HEK293 (cell line): ENCODE data around the gene TRUB1.

Source experiments
- CTCF ChIA-PET: fragments of 350-600 bp; formaldehyde crosslinking; extraction: SDS; loops from one replicate; lab custom pipeline; 2021; ENCODE audit warnings: antibody characterized with exemption; lab: Yijun Ruan, JAX
- POLR2A ChIA-PET: fragments of 300-600 bp; formaldehyde crosslinking; extraction: SDS; loops from one replicate; lab custom pipeline; 2020; ENCODE audit warnings: antibody characterized with exemption, inconsistent platforms; lab: Yijun Ruan, JAX
- H3K27ac ChIP-seq: fragments of 200-500 bp; sonication (Bioruptor generic); 2 replicates; pipeline ENCODE4 v1.5.1; 2014; ENCODE audit warnings: low read depth, low read length, control low read depth, inconsistent platforms; ENCODE audit errors: extremely low read depth
- H3K36me3 ChIP-seq, 2 experiments: fragments of 200-500 bp in 1 of 2; sonication (Bioruptor generic) in 1 of 2; 1 replicate in 1 of 2; 2 replicates in 1 of 2; pipeline ENCODE4 v1.5.1; 2014 to 2017; ENCODE audit warnings: inconsistent platforms in 2 of 2, low read length in 2 of 2; ENCODE audit not compliant: control insufficient read depth in 2 of 2, insufficient read depth in 1 of 2
- H3K4me1 ChIP-seq: fragments of 200-500 bp; sonication (Bioruptor generic); 2 replicates; pipeline ENCODE4 v1.5.1; 2014; ENCODE audit warnings: mild to moderate bottlenecking, low read length, inconsistent platforms; ENCODE audit not compliant: control insufficient read depth, insufficient read depth
- H3K4me3 ChIP-seq: 2 replicates; pipeline ENCODE4 v1.5.1; 2011; ENCODE audit warnings: low read depth, mild to moderate bottlenecking, control low read depth, low read length, moderate library complexity
- H3K9me3 ChIP-seq: fragments of 200-500 bp; sonication (Bioruptor generic); 2 replicates; pipeline ENCODE4 v1.5.1; 2014; ENCODE audit warnings: low read depth, low read length, inconsistent platforms; ENCODE audit not compliant: control insufficient read depth, insufficient read depth
- GLIS2 ChIP-seq: fragments of 450-650 bp; formaldehyde crosslinking; IDR thresholded peaks from 2 replicates; pipeline ENCODE4 v1.5.1; 2016; ENCODE audit warnings: missing biosample characterization, missing genetic modification characterization
- KLF1 ChIP-seq: fragments of 450-650 bp; formaldehyde crosslinking; IDR thresholded peaks from 2 replicates; pipeline ENCODE4 v1.5.1; 2016; ENCODE audit warnings: missing biosample characterization, missing genetic modification characterization
- KLF9 ChIP-seq: fragments of 450-650 bp; formaldehyde crosslinking; IDR thresholded peaks from 2 replicates; pipeline ENCODE4 v1.5.1; 2016; ENCODE audit warnings: missing biosample characterization, missing genetic modification characterization, low read depth
- MEIS1 ChIP-seq: sonication (generic); formaldehyde crosslinking; IDR thresholded peaks from 2 replicates; pipeline ENCODE4 v1.8.1; 2022; ENCODE audit warnings: missing genetic modification reagents, mild to moderate bottlenecking, borderline replicate concordance
- WT1 ChIP-seq: fragments of 450-650 bp; formaldehyde crosslinking; IDR thresholded peaks from 2 replicates; pipeline ENCODE4 v1.5.1; 2016; ENCODE audit warnings: missing biosample characterization, missing genetic modification characterization
- ZNF10 ChIP-seq: fragments of 450-650 bp; formaldehyde crosslinking; IDR thresholded peaks from 2 replicates; pipeline ENCODE4 v1.5.1; 2017; ENCODE audit warnings: missing biosample characterization, missing genetic modification characterization
- ZNF132 ChIP-seq: fragments of 450-650 bp; formaldehyde crosslinking; IDR thresholded peaks from 2 replicates; pipeline ENCODE4 v1.5.1; 2017; ENCODE audit warnings: missing biosample characterization, missing genetic modification characterization, borderline replicate concordance
- ZNF133 ChIP-seq: fragments of 450-650 bp; formaldehyde crosslinking; IDR thresholded peaks from 2 replicates; pipeline ENCODE4 v1.5.1; 2016; ENCODE audit warnings: missing biosample characterization, missing genetic modification characterization
- ZNF426 ChIP-seq: fragments of 450-650 bp; formaldehyde crosslinking; IDR thresholded peaks from 2 replicates; pipeline ENCODE4 v1.5.1; 2017; ENCODE audit warnings: missing biosample characterization, missing genetic modification characterization, mild to moderate bottlenecking, inconsistent platforms, moderate library complexity
- ZNF558 ChIP-seq: fragments of 450-650 bp; formaldehyde crosslinking; IDR thresholded peaks from 2 replicates; pipeline ENCODE4 v1.5.1; 2016; ENCODE audit warnings: missing biosample characterization, missing genetic modification characterization
- ZNF596 ChIP-seq: fragments of 450-650 bp; IDR thresholded peaks from 2 replicates; pipeline ENCODE4 v1.5.0; 2018; ENCODE audit warnings: missing biosample characterization, mild to moderate bottlenecking, missing genetic modification characterization, moderate library complexity
- ZNF707 ChIP-seq: fragments of 450-650 bp; formaldehyde crosslinking; IDR thresholded peaks from 2 replicates; pipeline ENCODE4 v1.5.1; 2016; ENCODE audit warnings: missing biosample characterization, missing genetic modification characterization
- TF ChIP-seq, protein P1 (sequence below): sonication (generic); formaldehyde crosslinking; IDR thresholded peaks from 2 replicates; pipeline ENCODE4 v1.8.1; 2022; ENCODE audit warnings: mild to moderate bottlenecking, moderate library complexity, missing genetic modification reagents
- TF ChIP-seq, protein P2 (sequence below): fragments of 450-650 bp; formaldehyde crosslinking; IDR thresholded peaks from 2 replicates; pipeline ENCODE4 v1.5.1; 2016; ENCODE audit warnings: missing biosample characterization, missing genetic modification characterization
- TF ChIP-seq, protein P3 (sequence below): fragments of 450-650 bp; formaldehyde crosslinking; IDR thresholded peaks from 2 replicates; pipeline ENCODE4 v1.5.1; 2016; ENCODE audit warnings: missing biosample characterization, missing genetic modification characterization
- TF ChIP-seq, protein P4 (sequence below): fragments of 450-650 bp; formaldehyde crosslinking; IDR thresholded peaks from 2 replicates; pipeline ENCODE4 v1.5.1; 2017; ENCODE audit warnings: missing biosample characterization, missing genetic modification characterization
- TF ChIP-seq, protein P5 (sequence below): fragments of 450-650 bp; formaldehyde crosslinking; conservative IDR thresholded peaks from 2 replicates; pipeline ENCODE4 v1.5.1; 2016; ENCODE audit warnings: low read depth, missing biosample characterization, missing genetic modification characterization
- TF ChIP-seq, protein P6 (sequence below): fragments of 450-650 bp; formaldehyde crosslinking; IDR thresholded peaks from 2 replicates; pipeline ENCODE4 v1.5.1; 2016; ENCODE audit warnings: missing biosample characterization, missing genetic modification characterization, low read depth
- TF ChIP-seq, protein P7 (sequence below): fragments of 450-650 bp; formaldehyde crosslinking; IDR thresholded peaks from 2 replicates; pipeline ENCODE4 v1.5.1; 2016; ENCODE audit warnings: missing biosample characterization, missing genetic modification characterization

Gene TRUB1

DNA sequence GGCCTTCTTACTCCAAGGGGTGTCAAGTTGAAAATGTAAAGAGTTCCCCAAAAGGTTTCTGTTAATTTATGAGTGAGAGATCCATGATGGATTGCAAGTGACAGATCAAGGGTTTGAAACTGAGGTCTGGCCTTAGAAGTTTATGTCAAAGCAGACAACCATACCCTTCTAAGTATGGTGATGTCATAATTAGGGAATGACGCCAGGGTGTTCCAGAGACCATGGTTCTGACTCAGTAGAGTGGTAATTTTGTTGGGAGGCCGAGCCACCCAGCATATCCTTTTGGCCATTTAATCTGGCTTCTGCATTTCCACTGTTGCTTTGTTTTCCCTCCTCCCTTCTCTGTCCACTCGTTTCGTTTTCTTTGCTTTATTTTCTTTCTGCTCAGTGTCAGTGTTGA lies 2.7 kb downstream of the TRUB1 start (continued):
- no peak for TF ChIP-seq KLF9 (tag by site-specific recombination)
- TF ChIP-seq, protein P1, sequence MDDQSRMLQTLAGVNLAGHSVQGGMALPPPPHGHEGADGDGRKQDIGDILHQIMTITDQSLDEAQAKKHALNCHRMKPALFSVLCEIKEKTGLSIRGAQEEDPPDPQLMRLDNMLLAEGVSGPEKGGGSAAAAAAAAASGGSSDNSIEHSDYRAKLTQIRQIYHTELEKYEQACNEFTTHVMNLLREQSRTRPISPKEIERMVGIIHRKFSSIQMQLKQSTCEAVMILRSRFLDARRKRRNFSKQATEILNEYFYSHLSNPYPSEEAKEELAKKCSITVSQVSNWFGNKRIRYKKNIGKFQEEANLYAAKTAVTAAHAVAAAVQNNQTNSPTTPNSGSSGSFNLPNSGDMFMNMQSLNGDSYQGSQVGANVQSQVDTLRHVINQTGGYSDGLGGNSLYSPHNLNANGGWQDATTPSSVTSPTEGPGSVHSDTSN: no peak
- no peak for TF ChIP-seq ZNF10 (tag by site-specific recombination)
- TF ChIP-seq ZNF426 (tag by site-specific recombination): no peak
- TF ChIP-seq GLIS2: no peak
- TF ChIP-seq, protein P2, sequence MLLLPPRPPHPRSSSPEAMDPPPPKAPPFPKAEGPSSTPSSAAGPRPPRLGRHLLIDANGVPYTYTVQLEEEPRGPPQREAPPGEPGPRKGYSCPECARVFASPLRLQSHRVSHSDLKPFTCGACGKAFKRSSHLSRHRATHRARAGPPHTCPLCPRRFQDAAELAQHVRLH (tag by site-specific recombination): no peak
- TF ChIP-seq, protein P3, sequence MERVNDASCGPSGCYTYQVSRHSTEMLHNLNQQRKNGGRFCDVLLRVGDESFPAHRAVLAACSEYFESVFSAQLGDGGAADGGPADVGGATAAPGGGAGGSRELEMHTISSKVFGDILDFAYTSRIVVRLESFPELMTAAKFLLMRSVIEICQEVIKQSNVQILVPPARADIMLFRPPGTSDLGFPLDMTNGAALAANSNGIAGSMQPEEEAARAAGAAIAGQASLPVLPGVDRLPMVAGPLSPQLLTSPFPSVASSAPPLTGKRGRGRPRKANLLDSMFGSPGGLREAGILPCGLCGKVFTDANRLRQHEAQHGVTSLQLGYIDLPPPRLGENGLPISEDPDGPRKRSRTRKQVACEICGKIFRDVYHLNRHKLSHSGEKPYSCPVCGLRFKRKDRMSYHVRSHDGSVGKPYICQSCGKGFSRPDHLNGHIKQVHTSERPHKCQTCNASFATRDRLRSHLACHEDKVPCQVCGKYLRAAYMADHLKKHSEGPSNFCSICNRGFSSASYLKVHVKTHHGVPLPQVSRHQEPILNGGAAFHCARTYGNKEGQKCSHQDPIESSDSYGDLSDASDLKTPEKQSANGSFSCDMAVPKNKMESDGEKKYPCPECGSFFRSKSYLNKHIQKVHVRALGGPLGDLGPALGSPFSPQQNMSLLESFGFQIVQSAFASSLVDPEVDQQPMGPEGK: no peak
- no peak for TF ChIP-seq ZNF707

DNA sequence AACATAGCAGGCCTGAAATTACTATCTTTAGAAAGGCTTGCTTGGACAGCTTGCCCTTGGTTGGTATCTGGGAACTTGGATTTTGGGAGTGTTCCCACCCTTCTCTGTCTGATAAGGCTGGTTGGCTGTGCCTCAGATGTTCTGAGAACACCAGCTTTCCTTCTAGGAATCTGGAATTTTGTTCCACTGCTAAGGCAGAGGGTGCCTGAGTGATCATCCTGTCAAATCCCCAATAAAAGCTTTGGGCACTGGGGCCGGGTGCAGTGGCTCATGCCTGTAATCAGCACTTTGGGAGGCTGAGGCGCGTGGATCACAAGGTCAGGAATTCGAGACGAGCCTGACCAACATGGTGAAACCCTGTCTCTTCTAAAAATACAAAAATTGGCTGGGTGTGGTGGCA lies 5.0 kb downstream of the TRUB1 start:
- CTCF ChIA-PET: interaction anchor here (0.8 kb wide), 1 partner anchor 64 kb away, joined by 3 read pairs; no protein-coding TSS in a partner anchor
- TF ChIP-seq MEIS1 (CRISPR knock-in tag) (no peak), ZNF558 (tag by site-specific recombination) (no peak), ZNF596 (tag by site-specific recombination) (no peak), ZNF132 (tag by site-specific recombination) (no peak), ZNF133 (tag by site-specific recombination) (no peak), KLF1 (tag by site-specific recombination) (no peak), WT1 (no peak)
- TF ChIP-seq, protein P4, sequence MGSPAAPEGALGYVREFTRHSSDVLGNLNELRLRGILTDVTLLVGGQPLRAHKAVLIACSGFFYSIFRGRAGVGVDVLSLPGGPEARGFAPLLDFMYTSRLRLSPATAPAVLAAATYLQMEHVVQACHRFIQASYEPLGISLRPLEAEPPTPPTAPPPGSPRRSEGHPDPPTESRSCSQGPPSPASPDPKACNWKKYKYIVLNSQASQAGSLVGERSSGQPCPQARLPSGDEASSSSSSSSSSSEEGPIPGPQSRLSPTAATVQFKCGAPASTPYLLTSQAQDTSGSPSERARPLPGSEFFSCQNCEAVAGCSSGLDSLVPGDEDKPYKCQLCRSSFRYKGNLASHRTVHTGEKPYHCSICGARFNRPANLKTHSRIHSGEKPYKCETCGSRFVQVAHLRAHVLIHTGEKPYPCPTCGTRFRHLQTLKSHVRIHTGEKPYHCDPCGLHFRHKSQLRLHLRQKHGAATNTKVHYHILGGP: no peak
- TF ChIP-seq, protein P5, sequence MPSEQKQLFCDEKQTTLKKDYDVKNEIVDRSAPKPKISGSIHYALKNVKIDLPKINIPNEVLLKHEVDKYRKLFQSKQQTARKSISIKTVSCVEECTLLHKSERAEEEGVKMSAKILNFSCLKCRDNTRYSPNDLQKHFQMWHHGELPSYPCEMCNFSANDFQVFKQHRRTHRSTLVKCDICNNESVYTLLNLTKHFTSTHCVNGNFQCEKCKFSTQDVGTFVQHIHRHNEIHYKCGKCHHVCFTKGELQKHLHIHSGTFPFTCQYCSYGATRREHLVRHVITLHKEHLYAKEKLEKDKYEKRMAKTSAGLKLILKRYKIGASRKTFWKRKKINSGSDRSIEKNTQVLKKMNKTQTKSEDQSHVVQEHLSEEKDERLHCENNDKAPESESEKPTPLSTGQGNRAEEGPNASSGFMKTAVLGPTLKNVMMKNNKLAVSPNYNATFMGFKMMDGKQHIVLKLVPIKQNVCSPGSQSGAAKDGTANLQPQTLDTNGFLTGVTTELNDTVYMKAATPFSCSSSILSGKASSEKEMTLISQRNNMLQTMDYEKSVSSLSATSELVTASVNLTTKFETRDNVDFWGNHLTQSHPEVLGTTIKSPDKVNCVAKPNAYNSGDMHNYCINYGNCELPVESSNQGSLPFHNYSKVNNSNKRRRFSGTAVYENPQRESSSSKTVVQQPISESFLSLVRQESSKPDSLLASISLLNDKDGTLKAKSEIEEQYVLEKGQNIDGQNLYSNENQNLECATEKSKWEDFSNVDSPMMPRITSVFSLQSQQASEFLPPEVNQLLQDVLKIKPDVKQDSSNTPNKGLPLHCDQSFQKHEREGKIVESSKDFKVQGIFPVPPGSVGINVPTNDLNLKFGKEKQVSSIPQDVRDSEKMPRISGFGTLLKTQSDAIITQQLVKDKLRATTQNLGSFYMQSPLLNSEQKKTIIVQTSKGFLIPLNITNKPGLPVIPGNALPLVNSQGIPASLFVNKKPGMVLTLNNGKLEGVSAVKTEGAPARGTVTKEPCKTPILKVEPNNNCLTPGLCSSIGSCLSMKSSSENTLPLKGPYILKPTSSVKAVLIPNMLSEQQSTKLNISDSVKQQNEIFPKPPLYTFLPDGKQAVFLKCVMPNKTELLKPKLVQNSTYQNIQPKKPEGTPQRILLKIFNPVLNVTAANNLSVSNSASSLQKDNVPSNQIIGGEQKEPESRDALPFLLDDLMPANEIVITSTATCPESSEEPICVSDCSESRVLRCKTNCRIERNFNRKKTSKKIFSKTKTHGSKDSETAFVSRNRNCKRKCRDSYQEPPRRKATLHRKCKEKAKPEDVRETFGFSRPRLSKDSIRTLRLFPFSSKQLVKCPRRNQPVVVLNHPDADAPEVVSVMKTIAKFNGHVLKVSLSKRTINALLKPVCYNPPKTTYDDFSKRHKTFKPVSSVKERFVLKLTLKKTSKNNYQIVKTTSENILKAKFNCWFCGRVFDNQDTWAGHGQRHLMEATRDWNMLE (tag by site-specific recombination): no peak
- TF ChIP-seq, protein P6, sequence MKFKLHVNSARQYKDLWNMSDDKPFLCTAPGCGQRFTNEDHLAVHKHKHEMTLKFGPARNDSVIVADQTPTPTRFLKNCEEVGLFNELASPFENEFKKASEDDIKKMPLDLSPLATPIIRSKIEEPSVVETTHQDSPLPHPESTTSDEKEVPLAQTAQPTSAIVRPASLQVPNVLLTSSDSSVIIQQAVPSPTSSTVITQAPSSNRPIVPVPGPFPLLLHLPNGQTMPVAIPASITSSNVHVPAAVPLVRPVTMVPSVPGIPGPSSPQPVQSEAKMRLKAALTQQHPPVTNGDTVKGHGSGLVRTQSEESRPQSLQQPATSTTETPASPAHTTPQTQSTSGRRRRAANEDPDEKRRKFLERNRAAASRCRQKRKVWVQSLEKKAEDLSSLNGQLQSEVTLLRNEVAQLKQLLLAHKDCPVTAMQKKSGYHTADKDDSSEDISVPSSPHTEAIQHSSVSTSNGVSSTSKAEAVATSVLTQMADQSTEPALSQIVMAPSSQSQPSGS (tag by site-specific recombination): no peak
- TF ChIP-seq, protein P7, sequence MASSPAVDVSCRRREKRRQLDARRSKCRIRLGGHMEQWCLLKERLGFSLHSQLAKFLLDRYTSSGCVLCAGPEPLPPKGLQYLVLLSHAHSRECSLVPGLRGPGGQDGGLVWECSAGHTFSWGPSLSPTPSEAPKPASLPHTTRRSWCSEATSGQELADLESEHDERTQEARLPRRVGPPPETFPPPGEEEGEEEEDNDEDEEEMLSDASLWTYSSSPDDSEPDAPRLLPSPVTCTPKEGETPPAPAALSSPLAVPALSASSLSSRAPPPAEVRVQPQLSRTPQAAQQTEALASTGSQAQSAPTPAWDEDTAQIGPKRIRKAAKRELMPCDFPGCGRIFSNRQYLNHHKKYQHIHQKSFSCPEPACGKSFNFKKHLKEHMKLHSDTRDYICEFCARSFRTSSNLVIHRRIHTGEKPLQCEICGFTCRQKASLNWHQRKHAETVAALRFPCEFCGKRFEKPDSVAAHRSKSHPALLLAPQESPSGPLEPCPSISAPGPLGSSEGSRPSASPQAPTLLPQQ (tag by site-specific recombination): no peak
- H3K36me3 ChIP-seq: peaks cover 35 to 41% of the 10 kb centered on the region in 2 experiments

More for the DNA sequence above, 5.0 kb downstream of the TRUB1 start:
- Histone ChIP-seq H3K9me3 (no peaks in the 10 kb centered on the region), H3K27ac (no peak overlapping the region), H3K4me3 (no peak overlapping the region), H3K4me1 (no peaks in the 10 kb centered on the region)
- POLR2A ChIA-PET: no interaction called here
